Measurements from ENCODE around the gene LIN54.

- TF ChIP-seq ESRRG (CRISPR knock-in tag; IDR thresholded peaks at IDR 0.05) (no peak), PATZ1 (CRISPR knock-in tag; IDR thresholded peaks at IDR 0.05; ENCODE audit: borderline replicate concordance) (no peak), ISL1 (CRISPR knock-in tag; IDR thresholded peaks at IDR 0.05) (no peak), TCF4 (CRISPR knock-in tag; IDR thresholded peaks at IDR 0.05; ENCODE audit: borderline replicate concordance) (no peak)
These were observed 56.4 kb downstream of the LIN54 start for GRCh38 chr4:82954212-82954611.

Measured in SK-N-SH treated with all-trans-retinoic acid at 6 μM for 48 hours (cell line).